ENCODE data around the gene ZNF516.

Gene ZNF516

DNA sequence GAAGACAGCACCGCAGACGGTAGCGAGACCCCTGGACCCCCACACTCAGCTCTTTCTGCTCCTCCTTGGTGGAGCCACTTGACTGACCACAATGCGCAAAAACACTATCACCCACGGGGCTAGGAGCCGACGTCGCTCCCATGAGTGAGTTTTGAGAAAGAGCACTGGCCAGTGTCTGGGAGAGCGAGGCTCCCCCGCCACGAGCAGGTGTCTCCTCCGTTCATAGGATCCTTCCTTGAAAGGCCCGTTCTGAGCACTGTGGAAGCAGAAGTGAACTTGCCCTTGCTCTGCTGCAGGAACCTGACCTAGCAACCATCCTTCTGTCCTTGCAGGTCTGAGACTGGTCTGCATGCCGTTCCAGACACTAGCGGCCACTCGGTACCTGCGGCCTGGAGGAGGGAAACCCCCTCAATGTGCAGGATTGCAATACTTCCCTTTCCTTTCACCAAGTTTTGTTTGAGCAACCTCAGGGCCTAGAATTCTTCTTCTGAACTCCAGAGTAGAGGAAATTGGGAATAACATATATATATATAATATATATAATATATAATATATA lies 12.9 kb upstream of the ZNF516 start:
- no peak for DNase-seq (ENCODE audit: low spot score)

GRCh38 chr18:76506974-76507764 lies 12.1 kb upstream of the ZNF516 start:
- no peak for DNase-seq (ENCODE audit: low spot score)

- no peak for DNase-seq (ENCODE audit: low spot score)
Observed at GRCh38 chr18:76506395-76506794, 11.4 kb upstream of the ZNF516 start.

DNA sequence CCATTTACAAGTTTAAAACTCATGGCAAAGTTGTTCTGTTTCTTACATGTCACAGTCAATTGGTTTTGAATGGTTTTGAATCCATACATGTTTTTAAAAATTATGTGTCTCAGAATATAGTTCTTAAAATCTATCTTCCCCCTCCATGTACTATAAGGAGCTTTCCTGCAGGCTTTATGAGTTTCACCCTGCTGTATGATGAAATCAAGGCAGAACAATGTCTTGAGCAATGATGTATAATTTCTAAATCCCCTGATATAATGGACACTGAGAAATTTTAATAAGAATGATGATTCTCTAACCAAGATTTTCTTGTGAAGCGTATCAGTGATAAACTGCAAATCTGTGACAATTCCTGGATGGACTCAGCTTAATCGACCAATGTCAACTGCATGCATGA lies 10.6 kb upstream of the ZNF516 start:
- no peak for DNase-seq (ENCODE audit: low spot score)

DNA sequence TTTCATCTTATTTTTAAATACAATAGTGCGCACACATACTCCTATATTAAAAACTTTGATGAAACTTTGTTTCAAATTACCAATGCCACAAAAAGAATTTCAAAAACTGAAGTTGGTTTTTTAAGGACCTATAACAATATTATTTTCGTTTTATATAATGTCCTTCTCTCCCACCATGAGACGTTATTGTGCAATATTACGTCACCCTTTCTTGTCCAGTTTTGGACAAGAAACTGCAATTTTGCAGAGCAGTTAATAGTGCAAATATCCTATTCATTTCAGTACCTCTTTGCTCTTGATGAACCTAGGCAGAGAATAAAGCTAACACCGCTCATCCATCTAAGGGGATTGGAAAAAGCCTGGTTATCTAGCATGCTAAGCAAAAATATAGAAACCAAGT lies 9.7 kb upstream of the ZNF516 start:
- DNase-seq (ENCODE audit: low spot score) = no peak

GRCh38 chr18:76503649-76504386 lies 8.8 kb upstream of the ZNF516 start:
- DNase-seq (ENCODE audit: low spot score) = no peak

- DNase-seq (ENCODE audit: low spot score) = no peak
Observed at GRCh38 chr18:76502551-76502950, 7.5 kb upstream of the ZNF516 start.

- no peak for DNase-seq (ENCODE audit: low spot score)
Observed at GRCh38 chr18:76499637-76500340, 4.7 kb upstream of the ZNF516 start.

- DNase-seq (ENCODE audit: low spot score) = no peak
Observed at GRCh38 chr18:76499021-76499420, 4.0 kb upstream of the ZNF516 start.

GRCh38 chr18:76498064-76498463 lies 3.0 kb upstream of the ZNF516 start:
- DNase-seq (ENCODE audit: low spot score) = no peak

- no peak for DNase-seq (ENCODE audit: low spot score)
Observed at GRCh38 chr18:76497021-76497420, 2.0 kb upstream of the ZNF516 start.

DNA sequence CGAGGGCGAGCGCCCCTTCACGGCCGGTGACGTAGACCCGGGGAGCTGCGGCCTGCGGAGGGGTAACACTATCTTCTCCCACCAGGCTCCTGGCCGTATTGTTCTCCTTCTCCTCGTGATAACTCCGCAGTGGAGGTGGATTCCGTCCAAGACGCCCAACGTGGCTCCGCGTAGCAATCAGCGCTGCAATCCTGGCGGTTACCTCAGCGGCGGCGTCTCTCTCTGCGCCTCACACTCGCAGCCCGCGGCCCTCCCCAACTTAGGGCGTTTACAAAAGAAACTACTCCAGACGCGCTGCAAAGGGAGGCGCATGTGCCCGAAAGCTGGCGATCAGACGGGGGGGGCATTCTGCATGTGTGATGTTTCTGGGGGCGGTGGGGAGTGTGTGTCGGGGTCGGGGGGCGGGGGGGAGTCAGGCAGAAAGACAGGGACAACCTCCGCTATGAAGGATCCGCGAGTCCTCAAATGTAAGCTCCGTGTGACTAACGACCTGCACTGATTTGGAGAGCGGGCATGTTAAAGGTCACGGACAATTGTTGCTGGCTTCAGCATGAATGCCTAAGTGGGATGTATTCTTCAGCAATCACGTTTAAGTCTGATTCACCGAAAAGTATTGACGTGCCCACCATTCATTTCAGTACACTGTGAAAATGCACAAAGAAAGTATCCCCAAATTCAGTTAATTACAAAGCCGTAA lies 1.3 kb upstream of the ZNF516 start:
- peak; percentile 46 for DNase-seq (ENCODE audit: low spot score)

DNA sequence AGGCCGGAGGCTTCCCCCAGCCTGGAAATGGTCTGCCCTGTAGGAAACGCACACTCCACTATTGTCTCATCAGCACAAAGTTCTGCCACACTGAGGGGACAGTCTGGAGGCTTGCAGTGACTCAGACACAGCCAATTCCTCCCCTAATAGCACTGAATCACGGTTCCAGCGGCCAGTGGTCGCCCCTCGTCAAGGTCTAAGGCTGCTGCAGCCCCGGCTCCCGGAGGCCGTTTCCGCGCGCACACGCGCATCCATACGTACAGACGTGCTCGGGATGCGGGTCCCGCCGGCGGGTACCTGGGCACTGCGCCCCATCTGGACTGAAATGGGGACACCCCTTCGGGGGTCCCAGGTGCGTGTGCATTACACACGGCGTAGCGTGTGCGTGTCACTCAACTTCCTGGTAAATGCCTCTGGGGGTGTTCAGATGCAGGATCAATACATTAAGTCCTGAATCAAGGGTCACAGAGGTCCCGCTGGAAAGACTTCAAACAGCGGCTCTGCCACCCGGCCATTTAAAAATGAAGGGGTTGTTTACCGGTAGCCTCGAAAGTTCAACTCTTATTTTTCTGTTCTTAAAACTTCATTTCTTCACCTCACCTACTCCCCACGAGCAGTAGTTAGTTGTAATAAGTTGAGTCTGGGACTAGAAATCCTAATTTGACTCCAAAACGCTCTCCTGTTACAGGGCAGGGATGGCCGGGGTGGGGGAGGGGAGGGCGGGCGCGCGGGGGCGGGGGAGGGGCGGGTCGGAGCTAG lies 572 bp upstream of the ZNF516 start:
- peak; percentile 68 for DNase-seq (ENCODE audit: low spot score)

DNA sequence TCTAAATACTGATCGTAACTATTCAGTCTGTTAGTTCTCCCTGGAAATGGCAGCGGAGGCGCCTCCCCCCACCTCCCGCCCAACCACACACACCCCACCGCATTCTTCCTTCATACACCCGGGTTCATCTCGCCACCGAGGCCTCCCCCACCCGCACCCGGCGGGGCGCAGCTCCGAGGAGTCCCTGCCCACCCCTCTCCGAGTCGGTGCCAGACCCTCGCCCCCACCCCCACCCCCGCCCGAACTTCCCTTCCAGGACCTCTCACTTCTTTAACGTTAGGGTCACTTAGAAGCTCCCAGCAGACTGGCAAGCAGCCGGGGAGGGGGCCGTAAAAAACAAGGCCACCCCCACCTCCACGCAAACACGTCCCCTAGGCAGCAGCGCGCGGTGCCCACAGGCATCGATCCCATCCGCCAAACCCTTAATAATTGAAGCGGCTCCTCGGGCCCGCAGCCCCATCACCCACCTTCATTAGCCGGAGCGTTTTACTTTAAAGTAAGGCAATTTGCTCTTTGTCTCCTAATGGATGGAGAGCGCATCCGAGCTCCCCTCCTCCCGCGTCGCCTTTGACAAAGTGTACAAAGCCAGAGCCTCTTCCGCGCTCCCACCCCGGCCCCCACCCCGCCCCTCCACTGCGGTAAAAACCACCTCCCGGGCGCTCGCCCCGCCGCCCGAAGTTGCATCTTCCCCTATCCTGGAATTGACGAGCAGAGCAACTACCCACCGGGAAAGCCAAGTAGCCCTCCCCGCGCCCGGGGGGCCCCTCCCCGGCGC lies 624 bp downstream of the ZNF516 start:
- peak; percentile 63 for DNase-seq (ENCODE audit: low spot score)

DNA sequence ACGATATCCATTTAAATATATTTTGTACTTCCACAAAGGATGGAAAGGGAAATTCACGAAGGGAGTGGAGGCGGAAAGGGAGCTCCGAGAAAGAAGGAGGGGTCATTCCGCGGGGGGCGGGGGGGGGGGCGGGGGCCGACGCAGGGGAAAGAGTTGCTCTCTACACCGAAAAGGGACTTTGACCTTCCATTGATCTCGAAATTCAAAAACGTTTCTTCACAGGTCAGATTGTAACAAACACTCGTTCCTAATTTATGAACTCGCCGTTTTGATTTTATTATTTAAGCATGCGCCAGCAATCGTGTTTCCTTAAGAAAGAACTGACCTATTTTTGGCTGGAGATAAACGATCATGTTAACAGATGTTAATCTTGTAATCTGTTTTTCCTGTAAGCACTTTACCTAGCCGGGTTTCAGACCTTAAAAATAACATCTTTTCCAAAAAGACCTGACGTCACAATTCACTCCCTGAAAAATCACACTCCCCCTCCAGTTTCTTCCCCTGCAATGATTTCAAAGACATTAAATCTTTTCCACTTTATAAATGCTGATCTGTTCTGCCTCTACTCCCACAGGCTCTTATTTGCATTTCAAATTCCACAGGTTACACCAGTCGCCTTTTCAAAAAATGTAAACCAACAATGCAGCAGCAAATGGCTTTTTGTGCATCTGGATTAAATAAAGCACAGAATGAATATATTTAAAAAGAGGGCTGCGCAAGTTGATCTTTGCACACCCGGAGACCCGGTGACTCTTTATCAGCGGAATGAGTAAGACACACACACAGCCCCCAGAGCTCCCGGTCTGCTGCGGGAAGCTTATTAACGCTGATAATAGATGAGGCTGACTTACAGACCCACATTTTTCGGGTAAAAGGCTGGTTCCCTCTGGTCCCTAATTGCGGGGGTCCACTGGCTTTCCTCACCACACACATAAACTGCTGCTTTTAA lies 1.6 kb downstream of the ZNF516 start:
- peak; percentile 73 for DNase-seq (ENCODE audit: low spot score)

- DNase-seq (ENCODE audit: low spot score) = peak; percentile 97
Observed at GRCh38 chr18:76492669-76493212, 2.3 kb downstream of the ZNF516 start.

DNA sequence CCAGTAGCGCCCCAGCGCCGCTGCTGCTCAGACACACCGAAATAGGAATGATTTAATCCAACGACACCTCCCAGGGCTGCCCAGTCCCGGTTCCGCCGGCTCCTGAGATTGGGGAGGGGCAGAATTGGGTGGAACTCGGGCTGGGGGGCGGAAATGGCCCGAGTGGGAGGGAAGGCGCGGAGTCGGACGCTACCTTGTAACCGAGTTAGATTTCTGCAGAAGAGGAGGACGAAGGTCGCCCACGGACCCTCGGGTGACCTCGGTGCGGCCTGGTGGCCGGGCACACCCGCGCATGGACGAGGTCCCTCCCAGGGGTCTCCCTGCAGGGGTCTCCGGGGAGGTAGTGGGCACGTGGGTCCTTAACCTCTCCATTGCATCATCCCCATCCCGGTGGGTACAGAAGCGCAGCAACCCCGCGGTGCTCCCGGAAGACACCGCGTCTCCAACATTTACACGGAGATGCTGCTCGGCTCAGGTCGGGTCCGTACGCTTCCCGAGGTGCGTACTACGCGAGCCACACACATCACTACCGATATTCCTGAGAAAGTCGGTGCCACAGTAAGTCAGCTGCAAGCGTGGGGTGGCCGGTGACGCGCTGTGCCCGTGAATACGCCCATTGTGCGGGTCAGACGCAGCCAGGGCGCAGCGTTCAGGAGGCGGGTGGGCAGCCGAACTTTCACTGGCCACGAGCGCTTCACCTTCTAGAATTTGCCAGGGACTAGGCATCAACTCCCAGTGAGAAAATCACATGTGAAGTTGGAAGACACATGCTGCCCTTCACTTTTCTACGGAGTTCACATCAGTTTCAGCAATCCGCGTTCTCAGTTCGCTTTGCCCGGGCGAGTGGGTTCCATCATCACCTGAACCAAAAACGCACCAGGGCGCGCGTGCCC lies 3.0 kb downstream of the ZNF516 start:
- peak; percentile 53 for DNase-seq (ENCODE audit: low spot score)

- peak; percentile 88 for DNase-seq (ENCODE audit: low spot score)
Observed at GRCh38 chr18:76491473-76491775, 3.6 kb downstream of the ZNF516 start.

Data from AG08396 (cell line).